Body of pancreas (tissue), 4 donors: ENCODE measurements around the gene PXMP4. TPM values are rescaled to one million over a fixed set of nuclear protein-coding genes. Genes with fewer than 3 reads are reported as not detected.

Experiments used
- ATAC-seq: fragments of 150-250 bp; one replicate; pipeline ENCODE4 v1.9.1; 2016
- DNase-seq, 4 donors: peaks; one replicate each; pipeline ENCODE4 v3.0.0-alpha.2; 2019
- H3K27ac ChIP-seq, 4 donors: fragments of 200-600 bp; sonication (generic); 1 replicate in 3 of 4; 2 replicates in 1 of 4; pipeline versions ENCODE4 v1.5.1 to v1.6.1; 2016 to 2019; ENCODE audit warnings: mild to moderate bottlenecking in 1 of 4, mixed read lengths in 1 of 4, moderate library complexity in 1 of 4
- H3K27me3 ChIP-seq, 2 donors: fragments of 200-600 bp; sonication (generic); one replicate each; pipeline ENCODE4 v1.6.0; 2016; ENCODE audit warnings: mild to moderate bottlenecking in 1 of 2
- H3K36me3 ChIP-seq, 2 donors: fragments of 200-600 bp; sonication (generic); replicated peaks in 1 of 2; 2 replicates each; pipeline ENCODE4 v1.5.1; 2016; ENCODE audit warnings: low read depth in 2 of 2; ENCODE audit not compliant: insufficient read depth in 1 of 2
- H3K4me1 ChIP-seq: fragments of 200-600 bp; sonication (generic); one replicate; pipeline ENCODE4 v1.6.0; 2016
- H3K4me3 ChIP-seq, 2 donors: fragments of 200-600 bp; sonication (generic); 1 replicate in 1 of 2; 2 replicates in 1 of 2; pipeline ENCODE4 v1.5.1; 2016 to 2019
- H3K9me3 ChIP-seq, 3 donors: fragments of 200-600 bp; sonication (generic); 1 replicate in 2 of 3; 2 replicates in 1 of 3; pipeline ENCODE4 v1.5.1; 2016
- CTCF ChIP-seq, 7 experiments: fragments of 450-650 bp in 4 of 7; fragments of 200-600 bp in 3 of 7; sonication (generic) in 3 of 7; IDR thresholded peaks; one replicate each; pipeline ENCODE4 v1.5.1; 2016 to 2019; ENCODE audit warnings: antibody characterized with exemption in 7 of 7
- POLR2A ChIP-seq, 3 donors: fragments of 450-650 bp; IDR thresholded peaks; one replicate each; pipeline ENCODE4 v1.6.1; 2016; ENCODE audit warnings: antibody characterized with exemption in 3 of 3, mild to moderate bottlenecking in 2 of 3
- WGBS, 2 donors: methylation state at CpG; one replicate each; pipeline ENCODE4 v1.1.5; 2017; 5-methylcytosine and 5-hydroxymethylcytosine counted together
- intact Hi-C: fragments of 100-400 bp; cut with DNase I; formaldehyde crosslinking; loops from one replicate; pipeline ENCODE4 v1.15.1; 2023
- total RNA-seq, 2 donors: library from RNA; depleted of rRNA; stranded (reverse); fragments of >200 nt; gene quantifications; one replicate each; pipeline ENCODE4 v1.1.0, GENCODE V29; 2016

PXMP4 gene
- total RNA-seq, 2 donors from 2014 or later = 3.3 to 5.2 TPM

- DNase-seq (no peak), ATAC-seq (no peak)
- H3K27me3 ChIP-seq = no peaks in the 10 kb centered on the region
- peaks cover 0 to 16% (median 0%) of the 10 kb centered on the region in 3 donors for H3K9me3 ChIP-seq
- WGBS, 2 donors = 100% methylated on average over 1 of the region's 1 CpG
- intact Hi-C loops = no loop called here
- no peak for TF ChIP-seq CTCF (IDR thresholded peaks at IDR 0.05)
- TF ChIP-seq POLR2A (IDR thresholded peaks at IDR 0.05) = no peak
- H3K4me3 ChIP-seq = no peak overlapping the region
- no peaks in the 10 kb centered on the region for H3K36me3 ChIP-seq
- H3K27ac ChIP-seq = no peak overlapping the region
- peaks cover 7% of the 10 kb centered on the region for H3K4me1 ChIP-seq
Measured at GRCh38 chr20:33740189-33740588, 20.1 kb upstream of the PXMP4 start.

- DNase-seq = no peak
- ATAC-seq = no peak
- Histone ChIP-seq H3K4me3 (no peak overlapping the region), H3K4me1 (peaks cover 10% of the 10 kb centered on the region), H3K27me3 (no peaks in the 10 kb centered on the region), H3K9me3 (peaks cover 0 to 16% (median 0%) of the 10 kb centered on the region in 3 donors), H3K27ac (no peak overlapping the region), H3K36me3 (no peaks in the 10 kb centered on the region)
- WGBS, 2 donors = 91 to 92% methylated on average over 7 of the region's 7 CpGs
- no peak for TF ChIP-seq POLR2A (IDR thresholded peaks at IDR 0.05)
- TF ChIP-seq CTCF (IDR thresholded peaks at IDR 0.05) = no peak
- intact Hi-C loops = no loop called here
Measured at GRCh38 chr20:33739493-33739892, 19.4 kb upstream of the PXMP4 start.

- ATAC-seq (no peak), DNase-seq (no peak)
- 92 to 95% methylated on average over 3 of the region's 3 CpGs for WGBS, 2 donors
- intact Hi-C loops = no loop called here
- H3K27ac ChIP-seq = no peak overlapping the region
- no peaks in the 10 kb centered on the region for H3K27me3 ChIP-seq
- TF ChIP-seq CTCF (IDR thresholded peaks at IDR 0.05) (no peak), POLR2A (IDR thresholded peaks at IDR 0.05) (no peak)
- H3K9me3 ChIP-seq = peaks cover 0 to 16% (median 0%) of the 10 kb centered on the region in 3 donors
- no peak overlapping the region for H3K4me3 ChIP-seq
- H3K36me3 ChIP-seq = no peaks in the 10 kb centered on the region
- H3K4me1 ChIP-seq = peaks cover 25% of the 10 kb centered on the region
Measured at GRCh38 chr20:33736962-33737361, 16.9 kb upstream of the PXMP4 start.

- WGBS, 2 donors = 49 to 60% methylated on average over 2 to 6 of the region's 6 CpGs
- DNase-seq (peak; percentile 33 to 63 (median 46)), ATAC-seq (no peak)
- H3K36me3 ChIP-seq = no peaks in the 10 kb centered on the region
- H3K27me3 ChIP-seq = no peaks in the 10 kb centered on the region
- peak overlapping the region; percentile 52 to 99 (median 92) for H3K27ac ChIP-seq
- peaks cover 0 to 16% (median 0%) of the 10 kb centered on the region in 3 donors for H3K9me3 ChIP-seq
- TF ChIP-seq POLR2A (IDR thresholded peaks at IDR 0.05) (peak in 1 of 3 donors; percentile 28), CTCF (IDR thresholded peaks at IDR 0.05) (no peak)
- peaks cover 32% of the 10 kb centered on the region for H3K4me1 ChIP-seq
- H3K4me3 ChIP-seq = no peak overlapping the region
- intact Hi-C loops = no loop called here
Measured at GRCh38 chr20:33733654-33734576, 13.8 kb upstream of the PXMP4 start.
